Measurements from ENCODE around the gene ANAPC15.
"Not testable (repeated sequence)": the region's sequence is repeated elsewhere in the genome, so short reads cannot be mapped to it uniquely, and the experiment has no call there.

ANAPC15 gene

DNA sequence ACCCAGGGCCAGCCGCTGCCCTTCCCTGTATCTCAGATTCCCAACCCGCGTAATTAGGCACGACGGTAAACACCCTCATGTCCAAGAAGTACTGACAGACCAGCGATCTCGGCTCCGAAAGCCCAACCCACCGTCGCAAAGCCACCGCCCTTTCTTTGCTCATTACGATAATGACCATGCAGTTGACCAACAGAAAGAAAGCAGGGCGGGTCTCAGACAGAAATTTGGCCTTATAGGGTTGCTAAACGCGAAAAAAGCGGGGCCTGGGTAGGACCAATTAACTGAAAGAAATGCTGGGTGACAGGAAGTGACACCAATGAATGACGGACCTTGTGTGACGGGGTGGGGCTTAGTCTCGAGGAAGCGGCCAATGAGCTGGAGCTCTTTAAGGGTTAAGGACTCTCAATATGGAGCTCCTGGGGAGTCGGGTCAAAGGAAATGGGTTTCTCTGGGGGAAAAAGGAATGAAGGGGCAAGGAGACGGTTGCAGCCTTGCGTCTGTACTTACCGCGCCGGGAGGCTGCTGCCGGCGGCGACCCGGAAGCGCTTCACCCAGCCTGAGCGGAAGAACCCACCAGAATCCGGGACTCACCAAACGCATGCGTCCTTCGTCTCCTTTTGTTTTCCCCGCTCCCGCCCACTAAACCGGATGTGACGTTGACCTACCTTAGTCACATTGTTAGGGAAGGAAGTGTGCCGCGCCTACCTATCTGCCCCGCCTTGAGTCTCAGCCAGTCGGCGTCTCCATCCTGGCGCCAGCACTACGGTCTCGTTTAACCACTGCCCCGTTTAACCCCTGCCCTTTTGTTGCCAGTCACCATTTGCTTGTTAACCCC, at the start of gene ANAPC15:
TSS of gene ANAPC15 (minus strand) at position 553 of the 835 bp plus-strand sequence. CDS start 1,419 bp downstream, outside the sequence.
- DNase-seq (ENCODE audit: extremely low read depth in 1 of 2, low read depth in 1 of 2): peak; percentile 94 to 99

DNA sequence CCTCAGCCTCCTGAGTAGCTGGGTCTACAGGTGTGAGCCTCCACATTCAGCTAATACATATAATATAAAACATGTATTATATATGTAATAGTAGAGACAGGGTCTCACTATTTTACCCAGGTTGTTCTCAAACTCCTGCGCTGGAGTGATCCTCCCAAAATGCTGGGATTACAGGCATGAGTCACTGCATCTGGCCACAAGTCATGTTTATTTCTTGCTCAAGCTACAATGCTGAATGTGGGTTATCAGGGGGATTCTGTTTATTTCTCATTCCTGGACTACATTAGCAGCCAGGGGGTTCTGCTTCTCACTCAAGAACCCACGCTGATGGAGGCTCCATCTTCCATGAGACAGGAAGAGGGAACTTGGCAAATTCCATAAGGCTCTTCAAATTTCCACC, 47.8 kb upstream of the ANAPC15 start:
- DNase-seq (ENCODE audit: extremely low read depth in 1 of 2, low read depth in 1 of 2): no peak

DNA sequence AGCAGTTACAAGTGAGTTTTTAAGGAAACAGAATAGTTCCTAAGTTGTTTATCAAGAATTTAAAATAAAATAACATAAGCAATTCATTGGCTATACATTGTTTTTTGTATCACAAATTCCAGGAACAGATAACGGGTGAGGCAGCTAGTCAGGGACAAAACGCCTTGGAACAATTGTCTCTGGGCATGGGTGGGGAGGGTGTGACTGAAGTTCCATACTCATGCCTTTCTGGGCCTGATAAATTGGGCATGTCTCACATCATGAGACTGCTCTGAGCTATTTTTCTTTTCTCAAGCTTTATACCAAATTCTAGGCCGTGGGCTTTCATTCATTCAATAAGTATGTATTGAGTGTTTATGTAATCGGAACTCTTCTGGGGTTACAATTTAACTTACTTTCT, 44.6 kb upstream of the ANAPC15 start:
- no peak for DNase-seq (ENCODE audit: extremely low read depth in 1 of 2, low read depth in 1 of 2)

DNA sequence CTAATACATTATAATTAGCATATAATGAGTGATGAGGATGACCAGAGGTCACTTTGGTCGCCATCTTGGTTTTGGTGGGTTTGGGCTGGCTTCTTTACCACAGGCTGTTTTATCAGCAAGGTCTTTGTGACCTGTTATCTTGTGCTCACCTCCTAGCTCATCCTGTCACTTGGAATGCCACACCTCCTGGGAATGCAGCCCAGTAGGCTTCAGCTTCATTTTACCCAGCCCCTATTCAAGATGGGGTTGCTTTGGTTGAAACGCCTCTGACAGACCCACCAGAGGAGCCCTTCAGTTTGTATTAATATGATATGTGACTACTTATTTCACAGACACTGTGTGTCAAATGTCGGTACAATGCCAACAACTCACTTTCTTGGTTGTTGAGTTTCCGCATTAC, 43.3 kb upstream of the ANAPC15 start:
- DNase-seq (ENCODE audit: extremely low read depth in 1 of 2, low read depth in 1 of 2): no peak

DNA sequence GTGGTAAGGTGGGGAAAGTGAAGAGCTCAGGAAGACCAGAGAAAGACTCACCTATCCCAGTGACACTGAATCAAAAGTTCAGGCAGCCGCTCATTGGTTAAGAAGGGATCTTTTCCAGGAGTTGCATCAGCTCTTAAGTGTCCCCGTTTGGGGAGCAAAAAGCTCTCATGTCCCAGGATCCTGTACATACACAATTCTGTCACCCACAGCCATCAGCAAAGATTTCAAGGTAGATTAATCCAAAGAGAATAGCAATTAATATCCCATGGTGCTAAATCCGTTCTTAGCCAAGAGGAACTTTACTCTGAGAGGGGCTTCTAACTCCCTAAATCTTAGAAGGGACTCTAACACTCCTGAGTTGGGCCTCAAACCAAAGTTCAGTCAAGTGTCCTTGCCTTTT, 42.3 kb upstream of the ANAPC15 start:
- no peak for DNase-seq (ENCODE audit: extremely low read depth in 1 of 2, low read depth in 1 of 2)

DNA sequence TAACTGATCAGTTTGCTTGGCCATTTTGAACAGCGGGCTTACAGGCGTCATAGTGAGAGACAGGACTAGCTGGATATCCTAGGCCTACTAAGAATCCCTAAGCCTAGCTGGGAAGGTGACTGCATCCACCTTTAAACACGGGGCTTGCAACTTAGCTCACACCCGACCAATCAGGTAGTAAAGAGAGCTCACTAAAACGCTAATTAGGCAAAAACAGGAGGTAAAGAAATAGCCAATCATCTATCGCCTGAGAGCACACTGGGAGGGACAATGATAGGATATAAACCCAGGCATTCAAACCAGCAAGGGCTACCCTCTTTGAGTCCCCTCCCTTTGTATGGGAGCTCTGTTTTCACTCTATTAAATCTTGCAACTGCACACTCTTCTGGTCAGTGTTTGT, 41.4 kb upstream of the ANAPC15 start:
- DNase-seq (ENCODE audit: extremely low read depth in 1 of 2, low read depth in 1 of 2): not testable (repeated sequence)

DNA sequence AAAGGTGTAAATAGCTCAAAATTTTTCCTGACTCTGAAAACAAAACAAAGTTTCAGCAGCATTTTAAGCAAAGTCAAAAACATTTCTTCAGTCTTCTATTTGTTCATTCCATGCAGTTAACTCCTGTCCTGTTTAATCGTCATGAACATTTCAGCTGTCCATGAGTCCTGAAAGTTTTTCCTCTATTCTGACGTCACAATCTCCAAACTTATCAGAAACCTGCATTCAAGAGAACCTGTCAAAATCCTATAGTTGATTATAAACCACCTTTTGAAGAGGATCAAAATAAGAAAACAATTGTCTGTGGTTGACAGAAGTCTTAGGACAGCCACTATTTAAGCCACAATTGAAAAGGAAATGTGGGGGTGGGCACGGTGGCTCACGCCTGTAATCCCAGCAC, 38.4 kb upstream of the ANAPC15 start:
- no peak for DNase-seq (ENCODE audit: extremely low read depth in 1 of 2, low read depth in 1 of 2)

DNA sequence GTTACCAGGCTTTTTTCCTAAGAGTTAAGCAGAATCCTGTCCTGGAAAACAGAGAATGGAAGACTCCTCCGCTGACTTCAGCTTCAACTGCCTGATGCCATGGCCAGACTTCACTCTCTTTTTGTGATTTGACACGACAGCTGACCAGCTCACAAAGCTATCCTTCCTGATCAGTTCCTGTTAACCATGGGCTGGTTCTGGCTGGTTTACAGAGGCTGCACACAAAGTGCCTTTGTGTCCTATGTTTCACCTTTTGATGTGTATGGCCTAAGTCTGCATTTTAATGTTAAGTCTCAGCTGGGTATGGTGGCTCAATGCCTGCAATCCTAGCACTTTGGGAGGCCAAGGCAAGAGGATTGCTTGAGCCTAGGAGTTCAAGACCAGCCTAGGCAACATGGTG, 34.1 kb upstream of the ANAPC15 start:
- no peak for DNase-seq (ENCODE audit: extremely low read depth in 1 of 2, low read depth in 1 of 2)

DNA sequence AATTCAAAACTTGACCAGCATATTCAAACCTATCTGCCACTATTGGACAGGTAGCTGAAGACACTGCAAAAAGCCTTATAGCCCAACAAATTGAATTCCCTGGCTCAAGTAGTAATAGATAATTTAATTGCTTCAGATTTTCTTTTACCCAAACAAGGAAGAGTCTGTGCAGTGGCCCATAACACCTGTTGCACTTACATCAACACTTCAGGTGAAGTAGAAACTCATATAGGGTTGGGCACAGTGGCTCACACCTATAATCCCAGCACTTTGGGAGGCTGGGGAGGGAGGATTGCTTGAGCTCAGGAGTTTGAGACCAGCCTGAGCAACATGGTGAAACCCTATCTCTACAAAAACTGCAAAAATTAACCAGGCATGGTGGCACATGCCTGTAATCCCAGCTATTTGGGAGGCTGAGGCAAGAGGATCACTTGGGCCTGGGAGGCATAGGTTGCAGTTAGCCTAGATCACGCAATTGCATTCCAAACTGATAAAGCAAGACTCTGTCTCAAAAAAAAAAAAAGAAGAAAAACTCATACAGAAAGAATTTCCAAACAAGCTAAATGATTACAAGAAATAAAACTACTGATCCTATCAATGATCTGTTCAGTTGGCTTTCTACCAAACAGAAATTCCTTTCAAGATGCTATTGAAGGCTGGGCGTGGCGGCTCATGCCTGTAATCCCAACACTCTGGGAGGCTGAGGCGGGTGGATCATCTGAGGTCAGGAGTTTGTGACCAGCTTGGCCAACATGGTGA, 32.5 kb upstream of the ANAPC15 start:
- DNase-seq (ENCODE audit: extremely low read depth in 1 of 2, low read depth in 1 of 2): no peak

DNA sequence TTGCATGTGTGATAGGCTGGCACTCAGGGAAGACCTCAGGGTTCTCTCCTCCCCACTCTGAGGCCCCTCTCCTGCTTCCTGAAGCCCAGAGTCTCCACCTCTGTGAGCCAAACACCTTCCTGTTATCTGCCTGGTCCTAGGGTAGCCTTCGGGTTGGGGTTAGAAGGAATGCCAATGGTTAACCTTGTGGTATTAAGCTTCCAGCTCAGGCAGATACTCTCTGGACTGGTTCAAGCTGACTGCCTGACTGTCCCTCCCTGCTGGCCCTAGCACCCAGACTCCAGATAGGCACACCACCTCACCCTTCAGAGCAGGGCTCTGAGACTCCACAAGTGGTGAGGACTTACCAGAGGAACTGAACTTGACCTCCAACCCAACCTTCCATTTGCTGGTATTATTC, 30.0 kb upstream of the ANAPC15 start:
- not testable (repeated sequence) for DNase-seq (ENCODE audit: extremely low read depth in 1 of 2, low read depth in 1 of 2)

DNA sequence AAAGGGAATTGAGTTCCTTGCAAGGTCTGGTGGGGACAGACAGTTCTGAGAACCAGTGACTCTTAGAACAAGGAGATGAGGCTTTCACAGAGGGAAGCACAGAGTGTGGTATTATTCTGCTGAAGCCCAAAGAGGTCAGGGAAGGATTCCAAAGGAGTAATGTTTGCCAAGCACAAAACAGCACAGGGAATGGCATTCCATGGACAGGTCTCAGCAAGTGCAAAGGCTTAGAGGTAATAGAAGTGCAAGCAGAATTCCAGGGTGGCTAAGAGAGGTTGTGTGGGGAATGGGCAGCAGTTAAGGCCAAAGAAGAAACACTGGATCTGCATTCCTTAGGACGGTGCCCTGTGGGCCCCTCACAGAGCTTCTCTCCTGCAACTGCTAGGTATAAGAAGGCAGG, 29.6 kb upstream of the ANAPC15 start:
- not testable (repeated sequence) for DNase-seq (ENCODE audit: extremely low read depth in 1 of 2, low read depth in 1 of 2)

DNA sequence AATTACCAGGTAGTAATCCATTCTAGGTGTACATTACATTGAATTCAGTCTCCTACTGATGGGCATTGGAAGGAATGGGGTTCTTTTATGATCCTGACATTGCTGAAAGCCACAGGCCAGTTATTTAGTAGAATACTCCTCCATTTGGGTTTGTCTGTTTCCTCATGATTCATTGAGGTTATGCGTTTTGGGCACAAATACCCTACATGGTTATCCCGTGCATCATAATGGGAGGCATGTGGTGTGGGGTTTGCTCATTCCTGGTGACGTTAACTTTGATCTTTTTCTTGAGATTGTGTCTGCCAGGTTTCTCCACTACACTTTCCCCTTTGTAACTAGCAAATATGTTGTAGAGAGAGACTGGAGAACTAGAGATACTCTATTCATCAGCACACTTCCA, 28.6 kb upstream of the ANAPC15 start:
- no peak for DNase-seq (ENCODE audit: extremely low read depth in 1 of 2, low read depth in 1 of 2)

DNA sequence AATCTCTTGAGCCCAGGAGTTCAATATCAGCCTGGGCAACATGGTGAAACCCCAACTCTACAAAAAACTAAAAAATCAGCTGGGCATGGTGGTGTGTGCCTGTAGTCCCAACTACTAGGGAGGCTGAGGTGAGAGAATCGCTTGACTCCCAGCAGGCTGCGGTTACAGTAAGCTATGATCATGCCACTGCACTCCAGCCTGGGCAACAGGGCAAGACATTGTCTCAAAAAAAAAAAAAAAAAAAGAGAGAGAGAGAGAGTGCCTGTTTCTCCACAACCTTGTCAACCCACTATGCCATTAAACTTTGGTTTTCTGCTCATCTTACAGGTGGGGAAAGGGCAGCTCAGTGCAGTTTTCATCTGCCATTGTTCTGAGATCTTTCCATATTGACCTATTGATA, 28.2 kb upstream of the ANAPC15 start:
- no peak for DNase-seq (ENCODE audit: extremely low read depth in 1 of 2, low read depth in 1 of 2)

DNA sequence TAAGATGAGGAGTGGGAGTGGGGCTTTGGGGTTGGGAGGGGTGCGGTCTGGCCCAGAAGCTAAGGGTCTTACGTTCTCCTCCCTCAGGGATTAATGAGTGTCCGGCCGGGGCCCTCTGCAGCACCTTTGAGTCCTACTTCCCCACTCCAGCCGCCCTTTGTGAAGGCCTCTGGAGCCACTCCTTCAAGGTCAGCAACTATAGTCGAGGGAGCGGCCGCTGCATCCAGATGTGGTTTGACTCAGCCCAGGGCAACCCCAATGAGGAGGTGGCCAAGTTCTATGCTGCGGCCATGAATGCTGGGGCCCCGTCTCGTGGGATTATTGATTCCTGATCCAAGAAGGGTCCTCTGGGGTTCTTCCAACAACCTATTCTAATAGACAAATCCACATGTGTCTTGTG, 27.0 kb upstream of the ANAPC15 start:
- DNase-seq (ENCODE audit: extremely low read depth in 1 of 2, low read depth in 1 of 2): no peak

DNA sequence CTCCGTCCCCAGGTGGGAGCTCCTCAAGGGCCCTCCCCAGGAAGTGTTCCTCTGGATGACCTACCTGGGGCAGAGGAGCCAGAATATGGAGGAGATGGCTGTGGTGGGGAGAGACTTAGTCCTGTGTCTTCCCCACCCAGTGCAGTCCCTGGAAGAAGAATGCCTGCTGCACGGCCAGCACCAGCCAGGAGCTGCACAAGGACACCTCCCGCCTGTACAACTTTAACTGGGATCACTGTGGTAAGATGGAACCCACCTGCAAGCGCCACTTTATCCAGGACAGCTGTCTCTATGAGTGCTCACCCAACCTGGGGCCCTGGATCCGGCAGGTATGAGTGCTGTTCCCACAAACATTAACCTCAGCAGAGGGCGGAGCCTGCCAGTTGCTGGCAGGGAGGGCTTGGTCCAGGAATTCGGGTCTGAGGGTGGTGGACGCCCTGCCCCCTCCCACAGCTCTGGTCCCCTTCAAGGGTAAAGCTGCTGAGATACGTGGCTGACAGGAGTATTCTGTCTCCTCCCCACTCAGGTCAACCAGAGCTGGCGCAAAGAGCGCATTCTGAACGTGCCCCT, 26.4 kb upstream of the ANAPC15 start:
- DNase-seq (ENCODE audit: extremely low read depth in 1 of 2, low read depth in 1 of 2): no peak

DNA sequence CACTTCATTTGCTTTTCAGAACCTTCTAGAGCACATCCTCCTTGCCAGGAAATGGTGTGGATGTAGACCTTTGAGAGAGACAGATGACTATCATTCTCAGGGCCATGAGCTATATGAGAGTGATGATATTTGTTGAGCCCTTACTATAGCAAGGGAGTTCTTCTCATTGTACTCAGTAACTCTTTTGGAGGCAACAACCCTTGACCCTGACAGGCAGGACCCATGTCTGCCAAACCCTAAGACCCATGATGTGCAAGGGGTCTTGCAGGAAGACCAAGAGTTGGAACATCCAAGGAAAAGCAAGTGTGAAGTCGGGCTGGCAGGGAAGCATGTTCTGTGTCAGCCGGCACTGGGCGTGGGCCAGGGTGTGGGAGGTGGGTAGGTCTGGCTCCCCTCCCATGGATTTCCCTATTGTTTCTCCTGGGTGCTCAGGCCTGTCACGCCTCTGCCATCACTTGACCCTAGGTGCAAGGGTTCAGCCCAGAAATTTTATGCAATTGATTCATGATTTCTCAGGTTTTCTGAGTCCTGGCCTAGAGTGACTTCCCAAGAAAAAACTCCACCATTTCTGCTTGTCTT, 24.3 kb upstream of the ANAPC15 start:
- no peak for DNase-seq (ENCODE audit: extremely low read depth in 1 of 2, low read depth in 1 of 2)

DNA sequence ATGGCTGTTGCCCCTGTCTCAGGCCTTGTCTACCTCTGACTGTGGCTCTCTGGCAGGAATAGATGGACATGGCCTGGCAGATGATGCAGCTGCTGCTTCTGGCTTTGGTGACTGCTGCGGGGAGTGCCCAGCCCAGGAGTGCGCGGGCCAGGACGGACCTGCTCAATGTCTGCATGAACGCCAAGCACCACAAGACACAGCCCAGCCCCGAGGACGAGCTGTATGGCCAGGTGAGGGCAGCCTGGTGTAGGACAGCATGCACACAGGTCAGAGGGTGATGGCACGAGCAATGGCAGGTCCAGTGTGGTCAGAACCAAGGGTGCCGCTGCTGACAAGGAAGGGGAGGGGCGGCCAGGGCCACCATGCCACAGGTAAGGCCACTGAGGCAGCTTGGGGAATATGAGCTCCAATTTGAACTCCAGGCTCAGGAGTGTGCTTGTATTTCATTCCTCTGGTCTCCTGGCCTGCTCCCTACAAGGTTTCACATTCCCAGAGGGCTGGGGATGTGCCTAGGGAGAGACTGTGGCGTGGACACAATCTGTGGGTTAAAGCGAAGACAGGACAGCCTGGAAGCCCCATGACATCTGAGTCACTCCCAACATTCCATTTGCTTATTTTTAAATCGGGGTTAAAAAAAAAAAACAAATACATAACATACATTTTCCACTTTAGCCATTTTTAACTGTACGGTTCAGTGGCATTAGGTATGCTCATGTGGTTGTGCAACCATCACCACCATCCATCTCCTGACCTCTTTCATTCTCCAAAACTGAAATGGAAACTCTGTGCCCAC, 23.6 kb upstream of the ANAPC15 start:
- no peak for DNase-seq (ENCODE audit: extremely low read depth in 1 of 2, low read depth in 1 of 2)

DNA sequence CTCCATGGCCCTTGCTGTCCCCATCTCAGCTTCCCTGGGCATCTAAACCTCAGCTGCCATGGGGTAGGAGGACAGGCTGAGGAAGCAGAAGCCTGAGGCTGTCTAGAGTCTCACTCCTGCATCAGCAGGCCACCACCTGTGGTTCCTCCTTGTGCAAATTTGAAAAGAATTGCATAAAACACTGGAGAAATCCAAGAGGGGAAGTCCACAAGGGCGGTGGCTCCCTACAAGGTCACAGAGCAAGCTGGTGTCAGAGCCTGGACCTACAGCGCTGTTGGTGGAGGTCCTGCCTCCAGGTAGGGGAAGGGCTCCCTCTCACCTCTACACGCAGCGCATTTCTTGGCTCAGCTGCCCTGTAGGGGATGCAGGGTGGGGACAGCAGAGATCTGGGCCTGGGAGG, 23.0 kb upstream of the ANAPC15 start, which contains the start of gene FOLR3:
TSS of gene FOLR3 (plus strand) at position 253 of the 400 bp plus-strand sequence. CDS start 228 bp downstream, outside the sequence.
- DNase-seq (ENCODE audit: extremely low read depth in 1 of 2, low read depth in 1 of 2): not testable (repeated sequence)

DNA sequence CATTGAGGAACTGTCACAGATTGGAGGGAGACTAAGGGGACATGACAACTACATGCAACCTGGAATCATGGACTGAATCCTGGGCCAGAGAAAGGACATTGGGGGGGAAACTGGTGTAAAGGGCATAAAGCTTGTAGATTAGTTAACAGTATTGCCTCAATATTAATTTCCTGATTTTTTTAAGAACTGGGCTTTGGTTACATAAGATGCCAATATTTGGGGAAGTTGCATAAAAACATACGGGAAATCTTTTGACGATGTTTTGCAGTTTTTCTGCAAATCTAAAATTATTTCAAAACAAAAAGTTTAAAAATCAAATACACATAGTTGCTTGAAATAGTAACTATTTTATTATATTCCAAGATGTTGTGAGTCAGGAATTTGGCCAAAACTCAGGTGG, 20.2 kb upstream of the ANAPC15 start:
- DNase-seq (ENCODE audit: extremely low read depth in 1 of 2, low read depth in 1 of 2): no peak

DNA sequence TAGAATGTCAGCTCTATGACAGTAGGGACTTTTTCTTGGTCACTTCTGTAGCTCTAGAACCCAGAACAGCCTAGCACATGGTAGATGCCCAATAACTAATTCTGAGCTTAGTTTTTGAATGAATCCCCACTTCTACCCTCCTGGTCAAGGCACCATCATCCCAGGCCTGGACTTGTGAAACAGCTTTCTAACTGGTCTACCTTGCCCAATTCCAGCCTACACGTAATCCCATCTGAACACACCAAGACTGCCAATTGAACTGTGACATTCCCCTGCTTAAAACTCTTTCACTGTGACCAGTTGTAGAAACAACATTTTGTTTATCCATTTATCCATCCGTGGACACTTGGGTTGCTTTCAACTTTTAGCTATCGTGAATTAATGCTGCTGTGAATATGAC, 16.9 kb upstream of the ANAPC15 start:
- DNase-seq (ENCODE audit: extremely low read depth in 1 of 2, low read depth in 1 of 2): no peak

DNA sequence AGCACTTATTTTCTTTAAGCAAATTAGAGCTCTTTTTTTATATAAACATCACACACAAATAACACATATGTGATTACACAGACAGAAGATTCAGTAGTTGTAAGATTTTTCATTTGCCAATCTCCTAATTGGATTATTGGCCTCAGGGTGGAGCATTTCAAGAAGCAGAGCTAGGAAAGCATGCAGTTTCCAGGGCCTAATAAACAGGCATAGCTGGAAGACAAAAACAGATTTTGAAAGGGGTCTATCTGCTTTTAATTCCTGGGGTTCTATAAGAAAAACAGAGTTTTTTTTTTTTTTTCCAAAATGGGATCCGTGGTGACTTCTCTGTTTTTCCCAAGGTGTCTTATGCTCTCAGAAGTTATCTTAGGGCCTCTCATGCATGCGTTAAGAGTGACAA, 15.4 kb upstream of the ANAPC15 start:
- no peak for DNase-seq (ENCODE audit: extremely low read depth in 1 of 2, low read depth in 1 of 2)

All from activated CD8-positive, alpha-beta memory T cell treated with anti-CD3 and anti-CD28 coated beads for 1 hour (primary cell).